Measurements from ENCODE around the gene CNNM3. TPM values are rescaled to one million over a fixed set of nuclear protein-coding genes. Genes with fewer than 3 reads are reported as not detected.

The CNNM3 gene
- total RNA-seq, 2 experiments from 2014 or later: 34.6 to 34.7 TPM

DNA sequence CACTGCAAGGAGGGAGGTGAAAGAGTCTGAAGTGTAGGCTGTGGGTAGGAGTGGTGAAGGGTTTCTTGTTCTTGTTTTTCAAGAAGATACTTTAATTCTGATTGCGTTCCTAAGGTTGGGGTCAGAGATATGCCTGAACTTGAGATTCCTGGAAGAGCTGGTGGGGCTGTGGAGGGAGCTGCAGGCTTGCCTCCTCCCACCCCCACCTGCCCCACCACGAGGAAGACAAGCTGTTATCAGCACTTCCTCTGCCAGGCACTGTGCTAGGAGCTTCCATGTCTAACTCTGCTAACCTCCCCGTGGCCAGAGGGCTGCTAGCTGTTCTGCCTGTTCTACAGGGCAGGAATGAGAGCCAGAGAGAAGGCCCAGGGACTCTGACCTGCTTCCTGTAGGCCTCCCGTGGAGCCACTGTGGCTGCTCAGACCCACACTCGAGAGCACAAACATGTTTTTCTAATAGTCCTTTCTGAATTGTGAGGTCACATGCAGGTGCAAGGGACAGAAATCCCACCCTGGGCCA is 14.0 kb downstream of the CNNM3 start:
- ATAC-seq (ENCODE audit: low read depth): no peak
- Mint-ChIP-seq H3K9me3 (no peaks in the 10 kb centered on the region), H3K27me3 (no peaks in the 10 kb centered on the region), H3K36me3 (peaks cover 11% of the 10 kb centered on the region), H3K27ac (no peak overlapping the region), H3K4me1 (no peaks in the 10 kb centered on the region), H3K4me3 (no peak overlapping the region)
- POLR2A ChIA-PET: interaction anchor here (0.5 kb wide), 1 partner anchor 65 kb away, joined by 3 read pairs; no protein-coding TSS in a partner anchor
- DNase-seq: no peak

DNA sequence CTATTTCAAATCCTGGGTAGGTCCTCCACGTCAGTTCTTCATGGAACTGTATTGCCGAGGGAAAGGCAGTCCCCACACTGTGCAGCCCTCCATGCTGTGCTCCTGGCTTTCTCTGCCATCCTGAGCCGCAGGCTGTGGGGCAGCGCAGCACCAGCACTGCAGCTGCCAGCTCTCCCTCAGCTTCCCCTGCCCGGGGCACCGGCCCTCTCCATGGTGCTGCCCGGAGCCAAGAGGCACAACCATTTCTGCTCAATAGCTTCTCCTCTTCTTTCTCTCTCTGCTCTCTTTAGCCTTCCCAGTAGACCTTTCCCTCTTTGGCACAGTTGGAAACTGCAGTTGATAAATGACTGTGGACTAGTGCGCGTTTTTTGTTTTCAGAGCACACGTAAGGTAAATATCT is 15.6 kb downstream of the CNNM3 start:
- Mint-ChIP-seq H3K4me3 (no peak overlapping the region), H3K27me3 (no peaks in the 10 kb centered on the region), H3K4me1 (no peaks in the 10 kb centered on the region), H3K27ac (no peak overlapping the region), H3K9me3 (no peaks in the 10 kb centered on the region), H3K36me3 (peaks cover 13% of the 10 kb centered on the region)
- DNase-seq (no peak), ATAC-seq (ENCODE audit: low read depth) (no peak)
- POLR2A ChIA-PET: no interaction called here

DNA sequence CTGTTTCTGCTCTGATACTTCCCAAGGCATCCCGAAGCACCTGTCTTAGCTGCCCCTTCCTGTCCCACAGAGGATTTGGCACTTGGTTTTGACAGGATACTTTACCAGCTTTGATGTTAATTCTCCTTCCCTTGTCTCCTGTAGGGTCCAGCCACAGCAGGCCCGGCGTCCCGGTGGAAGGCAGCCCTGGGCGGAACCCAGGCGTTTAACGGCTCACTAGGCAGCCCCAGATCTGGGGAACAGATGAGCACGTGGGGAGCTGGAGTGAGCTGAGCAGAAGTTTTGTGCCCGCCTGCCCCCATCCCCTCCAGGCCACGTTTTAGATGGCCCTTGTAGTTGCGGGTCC is 16.3 kb downstream of the CNNM3 start:
- ATAC-seq (ENCODE audit: low read depth) (no peak), DNase-seq (no peak)
- H3K9me3 Mint-ChIP-seq: no peaks in the 10 kb centered on the region
- H3K27ac Mint-ChIP-seq: no peak overlapping the region
- no peaks in the 10 kb centered on the region for H3K27me3 Mint-ChIP-seq
- POLR2A ChIA-PET: no interaction called here
- peaks cover 13% of the 10 kb centered on the region for H3K36me3 Mint-ChIP-seq
- no peak overlapping the region for H3K4me3 Mint-ChIP-seq
- no peaks in the 10 kb centered on the region for H3K4me1 Mint-ChIP-seq

DNA sequence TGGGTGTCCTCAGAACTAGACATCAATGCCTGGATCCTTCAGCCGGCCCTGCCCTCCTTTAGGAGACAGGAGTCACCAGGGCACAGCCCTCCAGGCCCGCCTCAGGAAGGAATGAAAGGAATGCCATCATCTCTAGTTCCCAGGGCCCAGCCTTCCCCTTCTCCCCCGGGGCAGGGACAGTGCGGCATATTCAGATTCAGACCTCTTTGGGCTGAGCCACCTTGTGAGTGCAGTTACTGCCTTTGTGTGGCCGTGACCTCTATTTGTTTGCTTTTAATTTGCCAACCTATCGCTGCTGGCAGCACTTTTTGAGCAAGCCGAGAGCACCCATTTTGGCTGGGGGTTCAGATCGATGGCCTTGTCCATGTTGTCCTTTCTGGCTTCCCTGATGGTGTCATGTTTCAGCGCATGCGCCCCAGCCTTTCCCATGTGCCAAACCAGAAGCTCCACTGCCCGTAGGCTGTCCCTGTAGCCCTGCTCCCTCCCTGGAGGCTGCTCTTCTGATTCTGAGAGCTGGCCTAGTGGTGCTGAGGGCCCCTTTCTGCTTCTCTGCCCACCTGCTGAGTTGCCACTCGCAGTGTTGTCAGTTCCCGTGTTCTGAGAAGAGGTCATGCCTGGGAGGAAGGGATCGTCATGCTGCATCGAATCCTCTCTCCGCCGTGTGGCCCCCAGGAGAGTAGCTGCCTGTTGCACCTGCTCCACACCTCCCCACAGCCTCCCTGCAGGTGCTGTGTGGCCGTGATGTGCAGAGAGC is 16.9 kb downstream of the CNNM3 start:
- H3K4me3 Mint-ChIP-seq: no peak overlapping the region
- H3K27me3 Mint-ChIP-seq: no peaks in the 10 kb centered on the region
- H3K27ac Mint-ChIP-seq: no peak overlapping the region
- ATAC-seq (ENCODE audit: low read depth): no peak
- POLR2A ChIA-PET: no interaction called here
- peaks cover 13% of the 10 kb centered on the region for H3K36me3 Mint-ChIP-seq
- no peaks in the 10 kb centered on the region for H3K4me1 Mint-ChIP-seq
- no peak for DNase-seq
- H3K9me3 Mint-ChIP-seq: no peaks in the 10 kb centered on the region

GRCh38 chr2:96835830-96836229 is 19.8 kb downstream of the CNNM3 start:
- ATAC-seq (ENCODE audit: low read depth) (no peak), DNase-seq (no peak)
- peaks cover 11% of the 10 kb centered on the region for H3K4me1 Mint-ChIP-seq
- no peak overlapping the region for H3K27ac Mint-ChIP-seq
- peaks cover 7% of the 10 kb centered on the region for H3K36me3 Mint-ChIP-seq
- POLR2A ChIA-PET: interaction anchor here (0.8 to 1.2 kb wide), 2 partner anchors 22 to 68 kb away, joined by 3 read pairs; partner anchors contain the start of gene ANKRD39
- H3K9me3 Mint-ChIP-seq: no peaks in the 10 kb centered on the region
- no peaks in the 10 kb centered on the region for H3K27me3 Mint-ChIP-seq
- no peak overlapping the region for H3K4me3 Mint-ChIP-seq

DNA sequence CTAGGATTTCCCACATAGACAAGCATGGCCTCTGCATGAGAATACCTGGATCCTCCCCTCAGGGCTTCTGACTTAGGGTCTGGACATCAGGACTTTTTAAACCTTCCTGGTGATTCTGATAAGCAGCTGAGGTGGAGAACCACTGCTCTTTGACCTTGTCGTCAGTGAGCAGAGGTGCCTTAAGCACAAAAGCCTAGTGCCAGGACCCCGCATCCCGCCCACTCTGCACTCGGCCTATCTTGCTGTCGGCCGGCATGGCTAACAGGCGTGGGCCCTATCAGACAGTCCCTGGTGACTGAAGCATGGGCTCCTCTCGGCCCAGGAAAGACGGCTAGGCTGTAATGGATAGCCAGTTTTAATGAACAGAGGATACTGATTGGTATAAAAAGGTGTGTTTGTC is 21.5 kb downstream of the CNNM3 start:
- H3K9me3 Mint-ChIP-seq: no peaks in the 10 kb centered on the region
- ATAC-seq (ENCODE audit: low read depth): no peak
- no peak overlapping the region for H3K27ac Mint-ChIP-seq
- no peaks in the 10 kb centered on the region for H3K27me3 Mint-ChIP-seq
- peaks cover 9% of the 10 kb centered on the region for H3K36me3 Mint-ChIP-seq
- H3K4me1 Mint-ChIP-seq: peaks cover 13% of the 10 kb centered on the region
- POLR2A ChIA-PET: interaction anchor here (1.4 to 2.8 kb wide), 2 partner anchors 10 to 20 kb away, joined by 3 to 16 read pairs; partner anchors contain the start of gene ANKRD39
- DNase-seq: no peak
- no peak overlapping the region for H3K4me3 Mint-ChIP-seq

DNA sequence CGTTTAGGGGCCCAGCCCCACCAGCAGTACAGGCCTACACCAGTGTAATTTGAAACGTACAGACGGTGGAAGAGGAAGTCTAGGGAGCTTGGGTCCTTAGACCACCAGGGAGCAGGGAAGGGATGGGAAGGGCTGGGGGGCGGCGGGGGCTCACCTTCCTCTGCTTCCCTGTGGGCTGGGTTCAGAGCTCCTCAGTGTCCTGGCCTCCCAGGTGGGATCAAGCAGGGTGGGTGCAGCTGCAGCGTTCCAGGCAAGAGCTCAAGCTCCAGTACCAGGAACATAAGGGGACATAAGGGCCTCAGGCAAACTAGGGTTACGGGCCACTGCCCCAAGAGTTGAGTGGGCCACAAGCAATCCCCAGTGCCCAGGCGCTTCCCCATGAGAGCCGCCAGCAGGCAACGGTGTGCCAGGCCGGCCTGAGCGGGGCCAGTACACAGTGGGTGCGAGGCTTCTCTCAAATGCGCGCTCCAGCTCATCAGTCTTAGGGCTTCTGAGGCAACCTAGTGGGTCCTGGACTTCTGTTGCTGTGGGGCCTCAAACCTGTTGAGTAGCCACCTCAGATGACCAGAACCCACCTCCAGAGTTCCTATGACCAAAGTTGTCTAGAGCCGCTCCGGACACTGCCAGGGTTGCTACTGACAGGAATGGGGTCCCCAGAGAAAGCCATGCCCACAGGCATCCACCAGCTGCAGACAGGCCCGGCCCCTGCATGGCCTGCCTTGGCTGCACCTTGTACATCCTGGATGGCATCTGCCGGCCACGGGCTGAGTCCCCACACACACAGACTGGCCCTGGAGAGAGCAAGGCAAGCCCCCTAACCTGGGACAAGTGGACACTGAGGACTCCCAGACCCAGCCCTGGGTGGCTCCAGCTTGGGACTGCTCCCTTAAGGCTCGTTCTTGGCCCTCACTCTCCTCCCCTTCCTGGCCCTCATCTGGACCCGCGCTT is 22.6 kb downstream of the CNNM3 start:
- Mint-ChIP-seq H3K36me3 (peaks cover 12% of the 10 kb centered on the region), H3K9me3 (no peaks in the 10 kb centered on the region), H3K27me3 (no peaks in the 10 kb centered on the region), H3K4me3 (peak overlapping the region; percentile 39), H3K4me1 (peaks cover 17% of the 10 kb centered on the region), H3K27ac (peak overlapping the region; percentile 83)
- ATAC-seq (ENCODE audit: low read depth): no peak
- no peak for DNase-seq
- POLR2A ChIA-PET: interaction anchor here (1.2 to 2.8 kb wide), 3 partner anchors 19 to 125 kb away, joined by 4 to 16 read pairs (median 5); partner anchors contain the start of genes ANKRD39 and CNNM3

DNA sequence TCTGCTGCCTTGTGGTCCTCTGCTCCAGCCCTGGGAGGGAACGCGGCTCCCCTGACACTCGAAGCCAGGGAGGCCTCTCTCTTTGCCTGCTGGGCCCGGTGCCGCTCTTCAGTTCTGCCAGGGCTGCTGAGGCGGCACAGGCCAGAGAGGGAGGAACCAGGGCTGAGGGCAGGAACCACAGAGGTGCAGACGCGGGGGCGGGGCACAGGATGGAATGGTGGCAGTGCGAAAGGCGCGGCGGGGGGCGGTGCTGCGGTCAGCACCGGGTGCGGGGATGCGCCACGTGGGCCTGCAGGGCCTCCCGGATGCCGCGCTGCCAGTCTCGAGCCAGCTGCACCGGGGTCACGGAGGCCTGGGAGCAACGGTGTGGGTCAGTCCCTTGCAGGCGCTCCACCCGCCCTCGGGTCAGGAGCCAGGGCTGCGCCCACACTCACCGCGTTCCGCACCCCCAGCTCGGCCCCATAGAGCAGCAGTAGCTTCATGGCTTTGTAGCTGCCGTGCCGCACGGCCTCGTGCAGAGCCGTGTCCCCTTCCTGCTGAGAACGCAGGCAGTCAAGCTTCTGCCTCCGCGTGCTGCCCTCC is 23.3 kb downstream of the CNNM3 start:
- H3K27me3 Mint-ChIP-seq: no peaks in the 10 kb centered on the region
- ATAC-seq (ENCODE audit: low read depth) (peak; percentile 90), DNase-seq (peak; percentile 85)
- POLR2A ChIA-PET: interaction anchor here (0.8 to 2.8 kb wide), 4 partner anchors 18 to 124 kb away, joined by 3 to 16 read pairs (median 4); partner anchors contain the start of genes ANKRD39 and CNNM3
- H3K4me3 Mint-ChIP-seq: peak overlapping the region; percentile 39
- no peaks in the 10 kb centered on the region for H3K9me3 Mint-ChIP-seq
- peaks cover 10% of the 10 kb centered on the region for H3K36me3 Mint-ChIP-seq
- peaks cover 20% of the 10 kb centered on the region for H3K4me1 Mint-ChIP-seq
- peak overlapping the region; percentile 83 for H3K27ac Mint-ChIP-seq

DNA sequence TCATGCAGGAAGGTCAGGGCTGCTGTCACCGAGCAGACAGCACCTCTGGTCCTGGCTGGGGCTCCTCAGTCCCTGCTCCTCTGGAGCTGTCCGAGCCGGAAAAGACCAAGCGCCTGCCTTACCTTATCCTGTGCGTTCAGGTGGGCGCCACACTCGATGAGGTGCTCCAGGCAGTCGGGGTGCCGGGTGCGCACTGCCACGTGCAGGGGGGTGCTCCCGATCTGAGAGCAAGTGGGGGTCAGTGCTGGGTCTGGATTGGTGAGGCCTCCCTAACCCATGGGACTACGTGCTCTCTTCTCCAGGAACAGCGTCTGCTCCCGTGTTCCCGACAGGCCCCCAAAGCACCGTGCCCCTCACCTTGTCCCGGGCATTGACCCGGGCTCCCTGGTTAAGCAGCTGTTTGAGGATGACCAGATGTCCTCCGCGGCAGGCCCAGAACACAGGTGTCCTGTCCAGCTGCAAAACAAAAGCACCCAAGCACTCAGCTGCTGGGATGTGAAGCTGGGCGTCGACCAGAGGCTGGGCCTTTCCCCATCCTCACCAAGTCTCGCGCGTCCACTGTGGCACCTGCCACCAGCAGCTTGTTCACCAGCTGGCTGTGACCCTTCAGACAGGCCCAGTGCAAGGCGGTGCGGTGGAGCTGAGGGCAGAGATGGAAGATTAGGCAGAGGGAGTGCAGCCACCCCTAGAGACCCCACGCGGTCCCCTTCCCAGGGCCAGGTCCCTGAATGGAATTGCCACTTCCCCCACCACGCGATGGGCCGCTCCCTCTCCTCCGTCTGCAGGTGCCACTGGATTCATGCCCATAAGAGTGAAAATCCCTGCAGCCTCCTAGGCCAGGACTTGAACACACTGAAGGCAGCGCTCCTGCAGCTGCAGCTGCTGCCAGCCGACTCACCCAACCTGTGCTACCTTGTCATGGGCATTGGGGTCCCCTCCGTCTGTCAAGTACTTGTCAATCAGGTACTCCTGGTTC is 24.1 kb downstream of the CNNM3 start:
- no peaks in the 10 kb centered on the region for H3K27me3 Mint-ChIP-seq
- POLR2A ChIA-PET: interaction anchor here (0.8 to 2.8 kb wide), 4 partner anchors 17 to 123 kb away, joined by 3 to 16 read pairs (median 4); partner anchors contain the start of genes ANKRD39 and CNNM3
- no peak for DNase-seq
- ATAC-seq (ENCODE audit: low read depth): no peak
- peak overlapping the region; percentile 37 for H3K4me3 Mint-ChIP-seq
- peak overlapping the region; percentile 61 for H3K27ac Mint-ChIP-seq
- H3K9me3 Mint-ChIP-seq: no peaks in the 10 kb centered on the region
- peaks cover 20% of the 10 kb centered on the region for H3K4me1 Mint-ChIP-seq
- H3K36me3 Mint-ChIP-seq: peaks cover 7% of the 10 kb centered on the region

DNA sequence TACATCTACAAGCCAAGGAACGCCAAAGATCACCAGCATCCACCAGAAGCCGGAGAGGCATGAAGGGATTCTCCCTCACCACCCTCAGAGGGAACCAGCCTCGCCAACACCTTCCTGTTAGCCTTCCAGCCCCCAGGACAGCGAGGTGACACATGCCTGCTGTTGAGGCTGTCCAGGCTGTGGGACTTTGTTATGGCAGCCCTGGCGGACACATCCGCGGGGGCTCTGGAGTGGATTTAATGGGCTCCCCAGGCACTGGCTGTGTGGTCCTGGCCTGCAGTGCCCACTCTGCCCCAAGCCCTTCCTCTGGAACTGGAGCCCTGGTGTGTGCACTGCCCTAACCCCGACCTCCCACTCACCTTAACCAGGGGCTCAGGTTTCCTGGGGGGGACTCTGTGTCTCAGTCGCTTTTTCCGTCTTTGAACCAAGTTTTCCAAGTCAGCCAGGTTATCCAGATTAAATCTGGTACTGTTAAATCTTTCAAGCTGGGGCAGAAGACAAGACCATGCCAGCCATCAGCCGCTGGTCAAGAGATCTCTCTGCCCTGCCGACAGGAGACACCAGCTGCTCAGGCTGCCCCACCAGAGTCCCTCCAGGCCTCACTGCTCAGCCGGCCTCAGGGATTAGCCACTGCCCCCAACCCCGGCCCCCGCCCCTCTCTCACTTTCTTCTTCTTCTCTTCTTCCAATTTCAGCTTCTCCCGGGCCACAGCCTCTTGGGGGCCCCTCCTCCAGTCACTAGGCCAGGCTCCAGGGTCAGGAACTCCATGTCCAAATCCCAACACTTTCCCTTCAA is 25.8 kb downstream of the CNNM3 start:
- H3K4me3 Mint-ChIP-seq: no peak overlapping the region
- POLR2A ChIA-PET: interaction anchor here (0.7 kb wide), 1 partner anchor 15 kb away, joined by 4 read pairs; no protein-coding TSS in a partner anchor
- no peaks in the 10 kb centered on the region for H3K27me3 Mint-ChIP-seq
- peak overlapping the region; percentile 54 for H3K27ac Mint-ChIP-seq
- DNase-seq (no peak), ATAC-seq (ENCODE audit: low read depth) (no peak)
- no peaks in the 10 kb centered on the region for H3K9me3 Mint-ChIP-seq
- peaks cover 20% of the 10 kb centered on the region for H3K4me1 Mint-ChIP-seq
- peaks cover 4% of the 10 kb centered on the region for H3K36me3 Mint-ChIP-seq

- Mint-ChIP-seq H3K27ac (no peak overlapping the region), H3K4me1 (peaks cover 20% of the 10 kb centered on the region)
- POLR2A ChIA-PET: interaction anchor here (0.6 to 1.0 kb wide), 3 partner anchors 14 to 97 kb away, joined by 3 to 4 read pairs (median 3); no protein-coding TSS in a partner anchor
Observed at GRCh38 chr2:96842600-96842999, 26.5 kb downstream of the CNNM3 start.

More at GRCh38 chr2:96842600-96842999, 26.5 kb downstream of the CNNM3 start:
- H3K9me3 Mint-ChIP-seq: no peaks in the 10 kb centered on the region
- no peak for DNase-seq
- no peak for ATAC-seq (ENCODE audit: low read depth)
- no peak overlapping the region for H3K4me3 Mint-ChIP-seq
- no peaks in the 10 kb centered on the region for H3K27me3 Mint-ChIP-seq
- H3K36me3 Mint-ChIP-seq: peaks cover 4% of the 10 kb centered on the region
